ENCODE data around the gene SEC14L2. TPM values are rescaled to one million over a fixed set of nuclear protein-coding genes. Genes with fewer than 3 reads are reported as not detected.
"Not testable (repeated sequence)": the region's sequence is repeated elsewhere in the genome, so short reads cannot be mapped to it uniquely, and the experiment has no call there.

SEC14L2 gene
- total RNA-seq, 1 donor, result 16.6 TPM

- no peak for TF ChIP-seq CTCF (IDR thresholded peaks at IDR 0.05; ENCODE audit: extremely low read depth, low read depth, low read length)
- no peaks in the 10 kb centered on the region for H3K9me3 ChIP-seq (ENCODE audit: low read depth, low read length)
- peaks cover 57% of the 10 kb centered on the region for H3K79me2 ChIP-seq (ENCODE audit: insufficient read depth, low read length)
- peaks cover 14% of the 10 kb centered on the region for H3K36me3 ChIP-seq (ENCODE audit: insufficient read depth, low read length)
- H4K20me1 ChIP-seq (ENCODE audit: insufficient read depth, low read length), result peaks cover 34% of the 10 kb centered on the region
- peaks cover 30% of the 10 kb centered on the region for H3K4me1 ChIP-seq (ENCODE audit: insufficient read depth, low read length)
- peak overlapping the region; percentile 61 for H3K27ac ChIP-seq (ENCODE audit: low read depth, low read length)
- H2AFZ ChIP-seq (ENCODE audit: low read length), result no peak overlapping the region
- no peaks in the 10 kb centered on the region for H3K27me3 ChIP-seq (ENCODE audit: insufficient read depth, low read length)
- peak overlapping the region; percentile 99 for H3K4me2 ChIP-seq (ENCODE audit: insufficient read depth, low read length)
- peak overlapping the region; percentile 89 for H3K4me3 ChIP-seq (ENCODE audit: insufficient read depth, low read length)
- DNase-seq (ENCODE audit: insufficient read length, low spot score, missing footprints), result peak; percentile 74
Measured at GRCh38 chr22:30398685-30399680, 2.2 kb downstream of the SEC14L2 start.

- Histone ChIP-seq H2AFZ (ENCODE audit: low read length) (no peak overlapping the region), H3K4me2 (ENCODE audit: insufficient read depth, low read length) (no peak overlapping the region), H3K27me3 (ENCODE audit: insufficient read depth, low read length) (no peaks in the 10 kb centered on the region), H4K20me1 (ENCODE audit: insufficient read depth, low read length) (peaks cover 34% of the 10 kb centered on the region), H3K36me3 (ENCODE audit: insufficient read depth, low read length) (peaks cover 17% of the 10 kb centered on the region), H3K27ac (ENCODE audit: low read depth, low read length) (no peak overlapping the region), H3K4me1 (ENCODE audit: insufficient read depth, low read length) (peaks cover 30% of the 10 kb centered on the region), H3K79me2 (ENCODE audit: insufficient read depth, low read length) (peaks cover 64% of the 10 kb centered on the region), H3K4me3 (ENCODE audit: insufficient read depth, low read length) (no peak overlapping the region), H3K9me3 (ENCODE audit: low read depth, low read length) (no peaks in the 10 kb centered on the region)
- no peak for TF ChIP-seq CTCF (IDR thresholded peaks at IDR 0.05; ENCODE audit: extremely low read depth, low read depth, low read length)
- DNase-seq (ENCODE audit: insufficient read length, low spot score, missing footprints), result no peak
Measured at GRCh38 chr22:30399718-30400117, 2.9 kb downstream of the SEC14L2 start.

- H3K9me3 ChIP-seq (ENCODE audit: low read depth, low read length), result no peaks in the 10 kb centered on the region
- no peak overlapping the region for H3K4me3 ChIP-seq (ENCODE audit: insufficient read depth, low read length)
- peaks cover 20% of the 10 kb centered on the region for H3K36me3 ChIP-seq (ENCODE audit: insufficient read depth, low read length)
- H3K27me3 ChIP-seq (ENCODE audit: insufficient read depth, low read length), result no peaks in the 10 kb centered on the region
- H3K4me2 ChIP-seq (ENCODE audit: insufficient read depth, low read length), result no peak overlapping the region
- peak; percentile 66 for DNase-seq (ENCODE audit: insufficient read length, low spot score, missing footprints)
- peak overlapping the region; percentile 4 for H3K27ac ChIP-seq (ENCODE audit: low read depth, low read length)
- H3K79me2 ChIP-seq (ENCODE audit: insufficient read depth, low read length), result peaks cover 66% of the 10 kb centered on the region
- peaks cover 32% of the 10 kb centered on the region for H3K4me1 ChIP-seq (ENCODE audit: insufficient read depth, low read length)
- no peak for TF ChIP-seq CTCF (IDR thresholded peaks at IDR 0.05; ENCODE audit: extremely low read depth, low read depth, low read length)
- peaks cover 34% of the 10 kb centered on the region for H4K20me1 ChIP-seq (ENCODE audit: insufficient read depth, low read length)
- no peak overlapping the region for H2AFZ ChIP-seq (ENCODE audit: low read length)
Measured at GRCh38 chr22:30400159-30400558, 3.3 kb downstream of the SEC14L2 start.

- H3K4me3 ChIP-seq (ENCODE audit: insufficient read depth, low read length), result not testable (repeated sequence)
Measured at GRCh38 chr22:30401024-30401423, 4.2 kb downstream of the SEC14L2 start.

More at GRCh38 chr22:30401024-30401423, 4.2 kb downstream of the SEC14L2 start:
- H3K9me3 ChIP-seq (ENCODE audit: low read depth, low read length); H3K27ac ChIP-seq (ENCODE audit: low read depth, low read length); H3K4me2 ChIP-seq (ENCODE audit: insufficient read depth, low read length); DNase-seq (ENCODE audit: insufficient read length, low spot score, missing footprints); H2AFZ ChIP-seq (ENCODE audit: low read length); H3K27me3 ChIP-seq (ENCODE audit: insufficient read depth, low read length): not testable (repeated sequence)
- Histone ChIP-seq H3K36me3 (ENCODE audit: insufficient read depth, low read length) (peaks cover 23% of the 10 kb centered on the region), H3K79me2 (ENCODE audit: insufficient read depth, low read length) (peaks cover 75% of the 10 kb centered on the region), H3K4me1 (ENCODE audit: insufficient read depth, low read length) (peaks cover 39% of the 10 kb centered on the region), H4K20me1 (ENCODE audit: insufficient read depth, low read length) (peaks cover 34% of the 10 kb centered on the region)
